Smooth muscle cell (in vitro differentiated cells): ENCODE data around the gene P2RY2. TPM values are rescaled to one million over a fixed set of nuclear protein-coding genes. Genes with fewer than 3 reads are reported as not detected.

ENCODE experiments used
- DNase-seq: peaks from one replicate; lab custom pipeline; 2025; ENCODE audit not compliant: unreplicated experiment; lab: John Stamatoyannopoulos, UW
- H2AFZ ChIP-seq: fragments of 200-600 bp; sonication (generic); 2 replicates; pipeline ENCODE4 v1.6.0; 2016; ENCODE audit warnings: antibody characterized with exemption, low read depth, mild to moderate bottlenecking
- H3F3A ChIP-seq: fragments of 200-600 bp; sonication (generic); 2 replicates; pipeline ENCODE4 v1.6.0; 2017; ENCODE audit warnings: antibody characterized with exemption, low read depth
- H3K27ac ChIP-seq: fragments of 200-600 bp; sonication (generic); 2 replicates; pipeline ENCODE4 v1.5.1; 2016; ENCODE audit warnings: low read depth, mild to moderate bottlenecking
- H3K27me3 ChIP-seq: fragments of 200-600 bp; sonication (generic); 2 replicates; pipeline ENCODE4 v1.6.1; 2016; ENCODE audit warnings: low read depth, mild to moderate bottlenecking
- H3K36me3 ChIP-seq: fragments of 200-600 bp; sonication (generic); 2 replicates; pipeline ENCODE4 v1.5.1; 2016; ENCODE audit warnings: low read depth
- H3K4me1 ChIP-seq: fragments of 200-600 bp; sonication (generic); 2 replicates; pipeline ENCODE4 v1.5.1; 2016; ENCODE audit warnings: low read depth
- H3K4me2 ChIP-seq: fragments of 200-600 bp; sonication (generic); 2 replicates; pipeline ENCODE4 v1.6.0; 2016; ENCODE audit warnings: mild to moderate bottlenecking
- H3K4me3 ChIP-seq: fragments of 200-600 bp; sonication (generic); 2 replicates; pipeline ENCODE4 v1.5.1; 2016; ENCODE audit warnings: mild to moderate bottlenecking
- H3K79me2 ChIP-seq: fragments of 200-600 bp; sonication (generic); 2 replicates; pipeline ENCODE4 v1.6.0; 2016; ENCODE audit warnings: low read depth, mild to moderate bottlenecking
- H3K9ac ChIP-seq: fragments of 200-600 bp; sonication (generic); 2 replicates; pipeline ENCODE4 v1.6.0; 2016; ENCODE audit warnings: low read depth
- H3K9me3 ChIP-seq: fragments of 200-600 bp; sonication (generic); replicated peaks from 2 replicates; pipeline ENCODE4 v1.5.1; 2016; ENCODE audit warnings: low read depth
- H4K20me1 ChIP-seq: fragments of 200-600 bp; sonication (generic); 2 replicates; pipeline ENCODE4 v1.6.0; 2016; ENCODE audit warnings: low read depth
- CTCF ChIP-seq: fragments of 200-600 bp; sonication (generic); IDR thresholded peaks from 2 replicates; pipeline ENCODE4 v1.5.1; 2017; ENCODE audit warnings: borderline replicate concordance, mild to moderate bottlenecking, antibody characterized with exemption; ENCODE audit not compliant: insufficient read depth, poor library complexity, severe bottlenecking
- WGBS: methylation state at CpG from one replicate; pipeline ENCODE4 v1.1.7; 2016; ENCODE audit warnings: low lambda C conversion rate; 5-methylcytosine and 5-hydroxymethylcytosine counted together
- polyA plus RNA-seq: library from polyadenylated mRNA; unstranded; fragments of >200 nt; fragmentation: Nextera tagmentation; extraction: Ambion mirVana; gene quantifications from 2 replicates; pipeline ENCODE4 v1.2.1, GENCODE V29; 2016
- total RNA-seq: library from RNA; depleted of rRNA; stranded (reverse); fragments of >200 nt; gene quantifications from 2 replicates; pipeline ENCODE4 v1.2.3, GENCODE V29; 2014

The P2RY2 gene
- total and polyA plus RNA-seq, 2 experiments from 2014 or later: 5.8 TPM; not detected in 1

DNA sequence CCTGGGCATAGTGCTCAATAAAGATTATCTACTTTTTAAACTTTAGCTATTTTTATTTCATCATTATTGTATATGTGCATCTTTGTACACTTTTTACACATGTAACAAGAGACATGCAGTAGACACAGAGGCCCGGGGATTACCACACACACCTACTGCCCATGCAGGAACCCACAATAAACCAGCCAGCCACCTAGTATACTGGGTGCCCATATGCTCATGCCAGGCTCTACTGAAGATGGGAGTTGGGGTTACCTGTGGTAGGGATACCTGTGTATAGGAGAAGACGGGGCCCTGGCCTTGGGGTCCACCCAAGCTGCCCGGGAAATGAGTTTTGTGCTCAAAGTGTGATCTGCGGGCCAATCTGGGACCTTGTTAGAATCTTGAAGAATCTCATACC, 31.2 kb upstream of the P2RY2 start:
- Histone ChIP-seq H3F3A (no peaks in the 10 kb centered on the region), H3K9ac (no peak overlapping the region), H3K27me3 (no peaks in the 10 kb centered on the region), H3K4me1 (no peaks in the 10 kb centered on the region), H3K79me2 (no peaks in the 10 kb centered on the region), H3K4me3 (no peak overlapping the region), H3K9me3 (no peaks in the 10 kb centered on the region), H4K20me1 (no peaks in the 10 kb centered on the region), H2AFZ (no peak overlapping the region), H3K36me3 (no peaks in the 10 kb centered on the region), H3K27ac (no peak overlapping the region), H3K4me2 (no peak overlapping the region)
- WGBS: 63% methylated on average over 4 of the region's 4 CpGs
- DNase-seq: no peak
- TF ChIP-seq CTCF: no peak

GRCh38 chr11:73187854-73188253, 30.2 kb upstream of the P2RY2 start:
- Histone ChIP-seq H3K79me2 (no peaks in the 10 kb centered on the region), H3K4me3 (no peak overlapping the region), H3K9ac (no peak overlapping the region), H3K4me2 (no peak overlapping the region), H3K36me3 (no peaks in the 10 kb centered on the region), H2AFZ (no peak overlapping the region), H3K27me3 (no peaks in the 10 kb centered on the region), H3K9me3 (no peaks in the 10 kb centered on the region), H3K4me1 (no peaks in the 10 kb centered on the region), H4K20me1 (no peaks in the 10 kb centered on the region), H3K27ac (no peak overlapping the region), H3F3A (no peaks in the 10 kb centered on the region)
- TF ChIP-seq CTCF: no peak
- no peak for DNase-seq
- 70% methylated on average over 1 of the region's 1 CpG for WGBS

GRCh38 chr11:73188301-73188700, 29.8 kb upstream of the P2RY2 start:
- no peaks in the 10 kb centered on the region for H3K36me3 ChIP-seq
- no peaks in the 10 kb centered on the region for H3K79me2 ChIP-seq
- H3F3A ChIP-seq: no peaks in the 10 kb centered on the region
- no peak overlapping the region for H3K4me2 ChIP-seq
- no peaks in the 10 kb centered on the region for H3K4me1 ChIP-seq
- no peak overlapping the region for H3K9ac ChIP-seq
- H3K9me3 ChIP-seq: no peaks in the 10 kb centered on the region
- no peak for DNase-seq
- no peak overlapping the region for H3K4me3 ChIP-seq
- no peaks in the 10 kb centered on the region for H4K20me1 ChIP-seq
- H3K27me3 ChIP-seq: no peaks in the 10 kb centered on the region
- H2AFZ ChIP-seq: no peak overlapping the region
- WGBS: 83% methylated on average over 4 of the region's 4 CpGs
- no peak overlapping the region for H3K27ac ChIP-seq
- no peak for TF ChIP-seq CTCF

GRCh38 chr11:73189315-73189714, 28.8 kb upstream of the P2RY2 start:
- Histone ChIP-seq H3K4me2 (no peak overlapping the region), H3K27me3 (no peaks in the 10 kb centered on the region), H3K9me3 (no peaks in the 10 kb centered on the region), H3K9ac (no peak overlapping the region), H4K20me1 (no peaks in the 10 kb centered on the region), H3F3A (no peaks in the 10 kb centered on the region), H3K79me2 (no peaks in the 10 kb centered on the region), H3K36me3 (no peaks in the 10 kb centered on the region), H3K4me3 (no peak overlapping the region), H2AFZ (no peak overlapping the region), H3K27ac (no peak overlapping the region), H3K4me1 (no peaks in the 10 kb centered on the region)
- 82% methylated on average over 7 of the region's 8 CpGs for WGBS
- no peak for TF ChIP-seq CTCF
- no peak for DNase-seq
